SHP77 (cell line): Measurements from ENCODE around the gene GPSM3.
A peak's percentile ranks its signal among the peaks of the same experiment; 100 is the strongest.
"Not testable (repeated sequence)": the region's sequence is repeated elsewhere in the genome, so short reads cannot be mapped to it uniquely, and the experiment has no call there.

Source experiments
- DNase-seq, 2 experiments: peaks; one replicate each; lab custom pipeline; 2025; lab: John Stamatoyannopoulos, UW

The GPSM3 gene

GRCh38 chr6:32187009-32187709 lies 5.3 kb downstream of the GPSM3 start:
- no peak for DNase-seq

GRCh38 chr6:32186151-32186840 lies 6.1 kb downstream of the GPSM3 start:
- DNase-seq = not testable (repeated sequence)

- not testable (repeated sequence) for DNase-seq
Measured at GRCh38 chr6:32185681-32186131, 6.7 kb downstream of the GPSM3 start.

GRCh38 chr6:32184084-32184640 lies 8.3 kb downstream of the GPSM3 start, which contains the start of gene AGER:
Gene AGER, minus strand, starts transcription at chr6:32184253. Its CDS starts 31 bp downstream, at chr6:32184222.
- DNase-seq = no peak

GRCh38 chr6:32183483-32184083 lies 8.9 kb downstream of the GPSM3 start:
- no peak for DNase-seq

GRCh38 chr6:32183030-32183429 lies 9.4 kb downstream of the GPSM3 start:
- DNase-seq = no peak

GRCh38 chr6:32182555-32182981 lies 9.9 kb downstream of the GPSM3 start:
- DNase-seq = no peak

GRCh38 chr6:32181915-32182529 lies 10.4 kb downstream of the GPSM3 start:
- no peak for DNase-seq

GRCh38 chr6:32181148-32181702 lies 11.2 kb downstream of the GPSM3 start:
- DNase-seq = no peak

- DNase-seq = no peak
Measured at GRCh38 chr6:32179766-32180405, 12.6 kb downstream of the GPSM3 start.

- DNase-seq = no peak
Measured at GRCh38 chr6:32178547-32179440, 13.6 kb downstream of the GPSM3 start.

GRCh38 chr6:32177788-32178546 lies 14.5 kb downstream of the GPSM3 start, which contains the start of gene RNF5:
Gene RNF5, plus strand, starts transcription at chr6:32178405. Its CDS starts 107 bp downstream, at chr6:32178512.
- peak; percentile 98 to 99 for DNase-seq

GRCh38 chr6:32177183-32177787 lies 15.2 kb downstream of the GPSM3 start:
- peak; percentile 78 to 79 for DNase-seq

- DNase-seq = no peak
Measured at GRCh38 chr6:32176476-32177182, 15.8 kb downstream of the GPSM3 start.

- DNase-seq = peak; percentile 87 to 89
Measured at GRCh38 chr6:32175711-32176475, 16.6 kb downstream of the GPSM3 start, which contains the start of gene AGPAT1. Gene AGPAT1, minus strand, starts transcription at chr6:32176084. Its CDS starts 4,588 bp downstream, at chr6:32171496.

- no peak for DNase-seq
Measured at GRCh38 chr6:32175322-32175710, 17.1 kb downstream of the GPSM3 start.

- no peak for DNase-seq
Measured at GRCh38 chr6:32174416-32174815, 18.0 kb downstream of the GPSM3 start.
